ENCODE results near the gene HNRNPF.

The HNRNPF gene

DNA sequence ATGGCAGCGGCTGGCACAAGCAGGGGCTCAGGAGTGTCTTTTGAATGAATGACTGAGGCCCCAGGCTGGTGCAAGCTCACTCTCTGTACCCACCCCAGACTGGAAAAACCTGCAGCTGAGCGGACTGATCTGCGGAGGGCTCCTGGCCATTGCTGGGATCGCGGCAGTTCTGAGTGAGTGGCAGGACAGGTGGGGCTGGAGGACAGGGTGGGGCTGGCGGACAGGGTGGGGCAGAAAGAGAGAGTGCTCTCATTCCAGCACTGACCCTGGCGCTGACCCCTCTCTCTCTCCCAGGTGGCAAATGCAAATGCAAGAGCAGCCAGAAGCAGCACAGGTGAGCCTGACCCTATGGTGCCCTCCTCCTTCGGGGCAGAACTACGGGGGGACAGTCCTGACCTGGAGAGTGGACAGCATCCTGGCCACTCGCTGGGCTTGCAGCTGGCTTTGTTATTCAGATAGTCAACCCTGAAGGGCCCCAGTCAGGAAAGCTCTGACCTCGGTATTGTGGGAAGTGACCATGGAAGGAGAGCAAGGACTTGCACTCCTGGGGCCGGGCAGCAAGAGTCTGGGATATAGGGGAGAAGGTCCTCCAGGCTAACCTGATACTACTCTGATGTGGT is 33.5 kb downstream of the HNRNPF start:
- DNase-seq: no peak

- DNase-seq: no peak
These were observed 34.8 kb downstream of the HNRNPF start for GRCh38 chr10:43374194-43374593.

DNA sequence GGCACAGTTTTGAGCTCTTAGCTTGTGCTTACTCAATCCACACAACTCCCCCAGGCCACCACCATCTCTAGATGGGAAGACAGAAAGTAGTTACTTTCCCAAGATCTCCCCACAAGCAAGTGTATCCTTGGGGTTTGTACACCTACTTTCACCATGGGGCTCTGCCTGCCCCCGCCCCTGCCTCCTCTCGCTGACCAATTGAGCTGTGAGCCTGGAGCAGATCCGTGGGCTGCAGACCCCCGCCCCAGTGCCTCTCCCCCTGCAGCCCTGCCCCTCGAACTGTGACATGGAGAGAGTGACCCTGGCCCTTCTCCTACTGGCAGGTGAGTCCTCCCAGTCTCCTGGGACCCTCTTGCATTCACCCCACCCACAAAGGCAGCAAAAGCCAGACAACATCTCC is 35.5 kb downstream of the HNRNPF start:
- DNase-seq: no peak

DNA sequence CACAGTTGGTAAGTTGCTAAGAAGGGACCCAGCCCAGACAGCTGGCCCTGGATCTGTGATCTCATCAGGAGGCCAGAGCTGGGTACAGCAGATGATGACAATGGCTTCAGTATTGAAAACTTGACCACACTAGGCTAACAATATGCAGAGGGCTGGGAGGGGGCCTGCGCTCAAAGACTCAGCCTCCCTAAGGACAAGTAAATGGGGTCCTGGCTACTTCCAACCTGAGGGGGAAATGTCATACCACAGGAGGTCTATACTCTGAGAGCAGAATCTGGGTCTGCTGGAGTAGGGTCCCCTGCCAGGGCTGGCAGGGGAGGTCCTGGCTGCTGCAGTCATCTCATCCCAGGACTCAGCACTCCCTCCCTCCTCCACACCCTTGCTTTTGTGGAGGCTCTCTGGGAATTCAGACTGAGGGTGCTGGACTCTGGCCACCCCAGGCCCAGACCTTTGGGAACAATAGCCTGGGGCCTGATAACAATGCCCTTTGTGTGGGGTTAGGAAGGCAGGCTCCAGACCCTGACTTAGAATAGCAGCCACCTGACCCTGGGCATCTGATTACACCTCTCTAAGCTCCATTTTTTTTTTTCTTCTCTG is 36.1 kb downstream of the HNRNPF start:
- DNase-seq: no peak

- no peak for DNase-seq
These were observed 37.6 kb downstream of the HNRNPF start, which contains the start of gene FXYD4 for GRCh38 chr10:43371418-43371817. TSS of gene FXYD4 (plus strand) at chr10:43371636. CDS start at chr10:43373747, 2,111 bp downstream.

- DNase-seq: no peak
These were observed 38.2 kb downstream of the HNRNPF start for GRCh38 chr10:43370671-43371215.

- DNase-seq: no peak
These were observed 39.1 kb downstream of the HNRNPF start for GRCh38 chr10:43369921-43370320.

GRCh38 chr10:43365001-43365400 is 44.0 kb downstream of the HNRNPF start:
- no peak for DNase-seq

DNA sequence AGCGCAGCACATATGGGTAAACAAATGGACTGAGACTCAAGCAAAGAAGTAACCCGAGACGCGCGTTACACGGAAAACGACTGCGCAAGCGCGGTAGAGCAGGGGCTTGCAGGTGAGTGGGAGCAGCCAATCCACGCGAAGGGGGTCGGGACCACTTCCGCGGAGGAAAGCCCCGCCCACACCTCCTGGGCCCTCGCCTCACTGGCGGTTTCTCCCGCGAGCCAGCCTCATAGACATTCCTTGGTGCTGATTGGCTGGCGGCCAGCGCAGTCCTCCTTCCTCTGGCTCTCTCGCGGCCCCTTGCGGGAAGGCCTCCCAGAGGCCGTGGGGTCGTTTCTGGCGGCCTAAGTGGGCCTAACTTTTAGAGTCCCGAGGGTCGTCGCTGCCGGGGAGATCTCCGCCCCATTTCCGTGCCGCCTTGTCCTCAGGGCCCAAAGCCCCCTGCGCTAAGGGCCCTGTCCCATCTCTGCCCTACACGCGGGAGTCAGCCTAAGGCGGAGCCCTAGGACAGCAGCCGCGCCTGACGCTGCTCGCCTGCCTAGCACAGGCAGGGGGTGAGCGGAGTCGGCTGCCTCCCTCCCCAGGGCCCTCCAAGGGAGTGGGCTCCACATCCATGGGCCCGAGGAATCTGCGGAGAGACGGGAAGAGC is 46.7 kb downstream of the HNRNPF start:
- peak; percentile 99 for DNase-seq

GRCh38 chr10:43361547-43362190 is 47.3 kb downstream of the HNRNPF start:
- peak; percentile 30 for DNase-seq

DNA sequence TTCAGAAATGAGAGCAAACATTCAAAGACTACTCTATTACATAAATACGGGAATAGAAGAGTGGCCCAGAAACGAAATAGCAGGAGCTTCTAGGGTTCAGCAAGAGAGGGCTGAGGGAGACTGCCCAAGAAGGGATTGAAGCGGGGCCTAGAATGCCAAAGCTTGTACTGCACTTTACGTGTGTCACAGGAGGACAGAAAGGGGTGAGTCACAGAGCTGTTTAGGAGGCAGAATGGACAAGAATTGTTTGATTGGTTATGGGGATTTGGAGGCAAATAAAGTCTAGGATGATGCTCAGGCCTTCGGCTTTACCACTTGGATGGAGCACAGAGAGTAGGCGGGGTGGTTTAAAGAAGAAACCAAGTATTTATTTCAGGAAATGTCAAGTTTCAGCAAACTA is 48.9 kb downstream of the HNRNPF start:
- no peak for DNase-seq

DNA sequence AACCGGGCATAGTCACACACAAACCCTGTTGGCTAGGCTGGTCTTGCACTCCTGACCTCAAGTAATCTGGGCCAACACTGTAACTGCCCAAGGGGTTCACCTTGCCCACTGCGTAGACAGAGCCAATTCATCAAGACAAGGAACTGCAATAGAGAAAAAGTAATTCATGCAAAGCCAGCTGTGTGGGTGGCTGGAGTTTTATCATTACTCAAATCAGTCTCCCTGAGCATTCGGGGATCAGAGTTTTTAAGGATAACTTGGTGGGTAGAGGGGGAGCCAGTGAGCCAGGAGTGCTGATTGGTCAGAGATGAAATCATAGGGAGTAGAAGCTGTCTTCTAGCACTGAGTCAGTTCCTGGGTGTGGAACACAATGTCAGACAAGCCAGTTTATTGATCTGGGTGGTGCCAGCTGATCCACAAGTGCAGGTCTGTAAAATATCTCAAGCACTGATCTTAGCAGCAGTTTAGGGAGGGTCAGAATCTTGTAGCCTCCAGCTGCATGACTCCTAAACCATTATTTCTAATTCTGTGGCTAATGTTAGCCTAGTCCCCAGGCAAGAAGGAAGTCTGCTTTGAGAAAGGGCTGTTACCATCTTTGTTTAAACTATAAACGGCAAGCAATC is 53.1 kb downstream of the HNRNPF start:
- DNase-seq: peak; percentile 31

- no peak for DNase-seq
These were observed 54.1 kb downstream of the HNRNPF start for GRCh38 chr10:43354879-43355380.

- no peak for DNase-seq
These were observed 54.7 kb downstream of the HNRNPF start for GRCh38 chr10:43354330-43354635.

DNA sequence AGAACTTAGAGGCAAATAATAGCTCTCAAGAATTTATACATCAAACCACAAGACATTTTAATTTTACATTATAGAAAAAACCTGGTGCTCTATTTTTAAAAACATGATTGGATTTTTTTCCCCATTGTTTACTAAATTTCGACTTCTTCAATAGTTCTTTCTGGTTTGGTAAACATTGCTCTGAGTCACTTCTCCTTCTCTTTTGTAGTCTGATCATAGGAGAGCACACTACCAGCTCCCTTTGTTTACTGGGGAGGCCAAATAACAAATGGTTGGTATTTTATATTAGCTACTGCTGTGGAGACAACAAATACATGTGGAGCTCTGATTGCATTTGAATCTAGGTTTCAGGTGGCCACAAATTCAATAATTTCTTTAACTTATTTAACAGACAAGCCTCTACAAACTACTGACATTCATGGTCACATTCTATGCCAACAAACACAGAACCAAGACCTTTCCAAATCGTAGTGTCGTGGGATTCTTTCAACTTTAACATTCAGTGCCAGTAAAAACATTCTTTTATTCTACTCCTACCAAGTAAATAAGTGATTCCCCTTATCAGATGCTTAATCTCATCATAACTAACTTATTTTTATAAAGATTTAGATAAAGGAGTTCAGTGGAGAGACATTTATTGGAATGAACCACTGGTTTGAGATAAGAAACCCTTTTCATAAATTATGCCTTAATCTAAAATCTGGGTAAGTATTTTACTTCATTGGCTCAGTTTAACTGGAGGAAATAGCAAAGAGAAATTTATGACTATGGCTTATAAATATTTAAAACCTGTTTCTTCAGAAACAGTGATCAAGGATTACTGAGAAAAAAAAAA is 55.3 kb downstream of the HNRNPF start:
- no peak for DNase-seq

- no peak for DNase-seq
These were observed 56.0 kb downstream of the HNRNPF start for GRCh38 chr10:43352951-43353350.

GRCh38 chr10:43351301-43351700 is 57.7 kb downstream of the HNRNPF start:
- no peak for DNase-seq

- DNase-seq: no peak
These were observed 58.3 kb downstream of the HNRNPF start for GRCh38 chr10:43350686-43351085.

DNA sequence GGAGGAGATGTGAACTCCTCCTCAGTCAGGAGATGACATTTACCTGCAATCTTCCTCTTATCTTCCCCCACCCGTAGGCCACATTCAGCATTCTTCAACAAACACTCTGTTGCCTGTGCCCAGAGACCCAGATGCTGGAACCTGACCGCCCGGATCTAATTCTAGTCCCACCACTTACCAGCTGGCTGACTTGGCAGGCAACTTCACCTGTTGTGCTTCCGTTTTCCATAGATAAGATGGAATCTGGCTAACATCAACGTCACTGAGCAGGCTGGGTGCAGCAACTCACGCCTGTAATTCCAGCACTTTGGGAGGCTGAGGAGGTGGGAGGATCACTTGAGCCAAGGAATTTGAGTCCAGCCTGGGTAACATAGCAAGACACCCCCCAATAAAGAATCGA is 58.8 kb downstream of the HNRNPF start:
- DNase-seq: no peak

DNA sequence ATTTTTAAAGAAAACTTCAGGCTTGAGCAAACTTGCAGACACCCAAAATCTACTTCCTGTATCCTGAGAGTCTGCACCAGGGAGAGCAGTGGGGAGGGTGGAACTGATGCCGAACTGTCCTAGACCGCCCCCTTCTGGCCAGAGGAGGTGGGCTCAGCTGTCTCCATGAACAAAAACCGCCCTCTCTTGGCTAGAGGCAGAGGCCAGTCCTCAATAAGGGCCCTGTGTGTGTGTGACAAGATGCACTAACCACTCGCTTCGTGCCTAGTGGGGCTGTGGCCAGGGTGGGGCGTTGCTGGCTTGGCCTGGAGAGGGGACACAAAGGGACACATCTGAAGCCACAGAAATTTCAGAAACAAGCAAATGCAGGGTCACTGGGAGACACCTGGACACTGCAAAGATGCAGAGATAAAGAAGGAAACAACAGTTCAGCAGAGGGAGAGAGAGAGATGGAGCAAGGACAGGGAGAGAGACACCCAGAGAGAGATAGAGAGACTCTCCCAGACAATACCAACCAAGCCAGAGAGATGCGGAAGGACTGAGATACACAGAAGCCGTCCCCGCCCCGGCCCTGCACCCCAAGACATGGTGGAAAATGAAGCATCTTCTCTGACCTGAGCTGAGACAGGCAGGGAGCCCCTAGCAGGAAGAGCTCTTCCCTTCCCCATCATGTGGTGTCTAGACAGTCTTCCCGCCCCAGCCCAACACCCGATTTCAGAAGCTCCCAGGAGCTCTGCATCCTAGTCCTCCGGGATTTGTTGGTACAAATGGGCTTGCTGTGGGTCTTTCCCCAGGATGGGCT is 60.3 kb downstream of the HNRNPF start:
- peak; percentile 95 for DNase-seq

GRCh38 chr10:43347997-43348396 is 61.0 kb downstream of the HNRNPF start:
- no peak for DNase-seq
